Uterus (tissue), 4 donors: Measurements from ENCODE around the gene ZMAT3. TPM values are rescaled to one million over a fixed set of nuclear protein-coding genes. Genes with fewer than 3 reads are reported as not detected.
A peak's percentile ranks its signal among the peaks of the same experiment; 100 is the strongest.

Source experiments
- DNase-seq, 2 donors: peaks; one replicate each; pipeline ENCODE4 v3.0.0-alpha.2; 2019 to 2020
- H3K27ac ChIP-seq, 2 donors: fragments of 200-600 bp; sonication (generic); 1 replicate in 1 of 2; 2 replicates in 1 of 2; pipeline ENCODE4 v1.5.1; 2016 to 2018
- H3K27me3 ChIP-seq, 2 donors: fragments of 200-600 bp; sonication (generic); one replicate each; pipeline ENCODE4 v1.5.1; 2018 to 2019; ENCODE audit warnings: control low read depth in 1 of 2
- H3K36me3 ChIP-seq, 2 donors: fragments of 200-600 bp; sonication (generic); one replicate each; pipeline ENCODE4 v1.5.1; 2019; ENCODE audit warnings: control low read depth in 1 of 2
- H3K4me1 ChIP-seq, 2 donors: fragments of 200-600 bp; sonication (generic); one replicate each; pipeline ENCODE4 v1.5.1; 2018 to 2019; ENCODE audit warnings: control low read depth in 1 of 2
- H3K4me3 ChIP-seq, 2 donors: fragments of 200-600 bp; sonication (generic); 1 replicate in 1 of 2; 2 replicates in 1 of 2; pipeline ENCODE4 v1.5.1; 2018 to 2019; ENCODE audit warnings: mild to moderate bottlenecking in 1 of 2
- H3K9me3 ChIP-seq, 2 donors: fragments of 200-600 bp; sonication (generic); one replicate each; pipeline ENCODE4 v1.5.1; 2019; ENCODE audit warnings: control low read depth in 1 of 2
- CTCF ChIP-seq, 4 experiments: fragments of 200-600 bp in 2 of 4; fragments of 450-650 bp in 2 of 4; sonication (generic) in 2 of 4; IDR thresholded peaks; one replicate each; pipeline ENCODE4 v1.5.1; 2016 to 2019; ENCODE audit warnings: antibody characterized with exemption in 4 of 4, mild to moderate bottlenecking in 2 of 4, moderate library complexity in 1 of 4
- POLR2A ChIP-seq, 2 donors: fragments of 450-650 bp; IDR thresholded peaks; one replicate each; pipeline ENCODE4 v1.6.1; 2016; ENCODE audit warnings: antibody characterized with exemption in 2 of 2, mild to moderate bottlenecking in 1 of 2, moderate library complexity in 1 of 2
- intact Hi-C: fragments of 100-400 bp; cut with DNase I; formaldehyde crosslinking; loops from one replicate; pipeline ENCODE4 v1.15.1; 2023; ENCODE audit warnings: low total_unique reads
- total RNA-seq, 4 donors: library from RNA; depleted of rRNA in 3 of 4; stranded (reverse); fragments of >200 nt in 3 of 4; gene quantifications; one replicate each; pipeline versions ENCODE4 v1.1.0 to v1.2.4, GENCODE V29; 2014 to 2023
- donor health status: DM: yes; HTN: yes; CAD: no.

ZMAT3 gene
- total RNA-seq, 4 donors from 2014 or later: 9.4 to 24.4 (median 13.9) TPM

- Histone ChIP-seq H3K9me3 (no peaks in the 10 kb centered on the region), H3K4me1 (no peaks in the 10 kb centered on the region), H3K4me3 (no peak overlapping the region), H3K27me3 (no peaks in the 10 kb centered on the region), H3K27ac (no peak overlapping the region), H3K36me3 (no peaks in the 10 kb centered on the region)
- TF ChIP-seq CTCF (IDR thresholded peaks at IDR 0.05): no peak
- TF ChIP-seq POLR2A (IDR thresholded peaks at IDR 0.05): no peak
- no peak for DNase-seq
- intact Hi-C loops: no loop called here
Observed at GRCh38 chr3:179029096-179029495, 42.5 kb downstream of the ZMAT3 start.

- no peak for DNase-seq
- Histone ChIP-seq H3K36me3 (no peaks in the 10 kb centered on the region), H3K4me3 (no peak overlapping the region), H3K4me1 (no peaks in the 10 kb centered on the region), H3K27me3 (no peaks in the 10 kb centered on the region), H3K27ac (peak overlapping the region; percentile 52 to 57), H3K9me3 (no peaks in the 10 kb centered on the region)
- intact Hi-C loops: no loop called here
- TF ChIP-seq CTCF (IDR thresholded peaks at IDR 0.05) (no peak), POLR2A (IDR thresholded peaks at IDR 0.05) (no peak)
Observed at GRCh38 chr3:179028408-179028807, 43.2 kb downstream of the ZMAT3 start.

- intact Hi-C loops: no loop called here
- Histone ChIP-seq H3K27ac (peak overlapping the region; percentile 48 to 57), H3K36me3 (no peaks in the 10 kb centered on the region), H3K4me1 (no peaks in the 10 kb centered on the region), H3K27me3 (no peaks in the 10 kb centered on the region), H3K4me3 (no peak overlapping the region), H3K9me3 (no peaks in the 10 kb centered on the region)
- DNase-seq: peak in 1 of 2 donors; percentile 22
- TF ChIP-seq POLR2A (IDR thresholded peaks at IDR 0.05) (no peak), CTCF (IDR thresholded peaks at IDR 0.05) (no peak)
Observed at GRCh38 chr3:179027326-179027900, 44.2 kb downstream of the ZMAT3 start.

GRCh38 chr3:179026636-179027035 lies 45.0 kb downstream of the ZMAT3 start:
- intact Hi-C loops: no loop called here
- Histone ChIP-seq H3K9me3 (no peaks in the 10 kb centered on the region), H3K4me1 (no peaks in the 10 kb centered on the region), H3K27me3 (no peaks in the 10 kb centered on the region), H3K36me3 (no peaks in the 10 kb centered on the region), H3K4me3 (no peak overlapping the region), H3K27ac (peak overlapping the region in 1 of 2 donors; percentile 48)
- DNase-seq: no peak
- TF ChIP-seq CTCF (IDR thresholded peaks at IDR 0.05) (no peak), POLR2A (IDR thresholded peaks at IDR 0.05) (no peak)

- Histone ChIP-seq H3K27me3 (no peaks in the 10 kb centered on the region), H3K9me3 (no peaks in the 10 kb centered on the region), H3K4me3 (no peak overlapping the region), H3K27ac (peak overlapping the region in 1 of 2 donors; percentile 15), H3K36me3 (no peaks in the 10 kb centered on the region), H3K4me1 (no peaks in the 10 kb centered on the region)
- DNase-seq: no peak
- TF ChIP-seq CTCF (IDR thresholded peaks at IDR 0.05): no peak
- no peak for TF ChIP-seq POLR2A (IDR thresholded peaks at IDR 0.05)
- intact Hi-C loops: no loop called here
Observed at GRCh38 chr3:179021119-179021903, 50.3 kb downstream of the ZMAT3 start.
